ENCODE measurements around the gene CPO. TPM values are rescaled to one million over a fixed set of nuclear protein-coding genes. Genes with fewer than 3 reads are reported as not detected.

CPO gene
- total and polyA plus RNA-seq, 2 experiments from 2014 or later: 0.20 TPM; not detected in 1

DNA sequence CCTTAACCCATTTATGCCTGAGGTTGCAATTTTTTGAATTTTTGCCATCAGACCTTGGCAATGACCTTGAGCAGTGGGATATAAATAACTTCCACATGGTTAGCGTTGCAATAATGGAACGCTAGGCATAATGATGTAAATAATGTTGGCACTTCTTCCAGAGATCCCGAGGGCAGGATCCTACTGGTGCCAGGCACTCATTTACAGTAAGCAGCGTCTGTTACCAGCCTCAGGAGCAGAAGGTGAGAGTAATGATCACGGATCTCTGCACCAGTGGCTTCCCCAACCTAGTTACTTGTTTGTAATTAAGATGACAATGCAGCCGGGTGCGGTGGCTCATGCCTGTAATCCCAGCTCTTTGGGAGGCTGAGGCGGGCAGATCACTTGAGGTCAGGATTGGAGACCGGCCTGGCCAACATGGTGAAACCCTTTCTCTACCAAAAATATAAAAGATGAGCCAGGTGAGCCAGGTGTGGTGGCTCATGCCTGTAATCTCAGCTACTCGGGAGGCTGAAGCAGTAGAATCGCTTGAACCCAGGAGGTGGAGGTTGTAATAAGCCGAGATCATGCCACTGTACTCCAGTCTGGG lies 41.9 kb downstream of the CPO start:
- in situ Hi-C loops (cut with MboI): loop anchor here (5.0 kb wide), 1 partner anchor 491 kb away; no protein-coding TSS in a partner anchor
- Histone ChIP-seq H3K27me3 (replicated peaks; ENCODE audit: insufficient read depth) (no peaks in the 10 kb centered on the region), H3K9ac (no peak overlapping the region), H3K9me3 (ENCODE audit: low read depth) (no peaks in the 10 kb centered on the region), H3F3A (ENCODE audit: insufficient read depth) (no peaks in the 10 kb centered on the region), H3K4me1 (ENCODE audit: insufficient read depth) (peaks cover 5% of the 10 kb centered on the region), H3K79me2 (ENCODE audit: insufficient read depth) (no peaks in the 10 kb centered on the region), H3K9me2 (ENCODE audit: insufficient read depth) (no peaks in the 10 kb centered on the region), H4K20me1 (ENCODE audit: insufficient read depth) (no peaks in the 10 kb centered on the region), H3K4me2 (ENCODE audit: unreplicated experiment) (no peak overlapping the region), H3K27ac (no peak overlapping the region), H2AFZ (peak overlapping the region; percentile 60; the same call in 1 of the 2 replicates), H3K36me3 (ENCODE audit: low read depth) (no peaks in the 10 kb centered on the region), H3K4me3 (no peak overlapping the region)
- WGBS, 2 experiments (ENCODE audit: low coverage in 1 of 2, low lambda C conversion rate in 2 of 2, missing lambda C conversion rate in 2 of 2): 59 to 60% methylated on average over 12 of the region's 12 CpGs
- no peak for TF ChIP-seq EZH2 (IDR thresholded peaks at IDR 0.05; ENCODE audit: insufficient read depth, poor library complexity, severe bottlenecking)
- no peak for TF ChIP-seq EZH2phosphoT487 (IDR thresholded peaks at IDR 0.05; ENCODE audit: insufficient read depth, low read depth)
- DNase-seq: no peak

DNA sequence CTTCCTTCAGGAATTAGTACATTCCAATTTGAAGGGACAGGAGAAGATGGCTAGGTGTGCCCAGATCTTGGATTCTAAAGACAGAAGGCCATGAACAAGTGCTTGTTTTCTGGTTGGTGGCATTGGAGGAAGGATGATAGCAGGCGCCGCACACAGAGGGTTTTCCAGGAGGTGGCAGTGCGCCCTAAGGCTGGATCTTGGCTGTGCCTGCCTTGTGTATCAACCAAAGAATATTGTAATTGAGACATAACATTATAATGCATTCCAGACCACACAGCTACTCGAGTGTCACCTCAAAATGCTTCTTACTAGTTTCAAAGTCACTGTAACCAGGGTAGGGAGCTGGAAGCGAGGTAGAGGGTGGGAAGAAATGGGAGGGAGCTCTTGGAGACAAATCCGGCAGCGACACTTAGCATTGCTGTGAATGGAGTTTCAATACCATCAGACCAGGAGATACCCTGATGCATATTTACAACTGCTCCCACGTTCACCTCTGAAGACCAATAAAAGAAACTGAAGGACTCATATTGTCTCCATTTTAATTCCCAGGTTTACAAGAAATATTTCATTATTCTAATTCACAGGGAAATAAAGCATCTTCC lies 42.5 kb downstream of the CPO start:
- in situ Hi-C loops (cut with MboI): loop anchor here (5.0 kb wide), 1 partner anchor 490 kb away; no protein-coding TSS in a partner anchor
- H3K9me3 ChIP-seq (ENCODE audit: low read depth): no peaks in the 10 kb centered on the region
- TF ChIP-seq EZH2 (IDR thresholded peaks at IDR 0.05; ENCODE audit: insufficient read depth, poor library complexity, severe bottlenecking) (no peak), EZH2phosphoT487 (IDR thresholded peaks at IDR 0.05; ENCODE audit: insufficient read depth, low read depth) (no peak)
- H3K27ac ChIP-seq: no peak overlapping the region
- H3F3A ChIP-seq (ENCODE audit: insufficient read depth): no peaks in the 10 kb centered on the region
- peak overlapping the region; percentile 79 for H3K4me2 ChIP-seq (ENCODE audit: unreplicated experiment)
- no peaks in the 10 kb centered on the region for H4K20me1 ChIP-seq (ENCODE audit: insufficient read depth)
- peak; percentile 87 for DNase-seq
- H3K27me3 ChIP-seq (replicated peaks; ENCODE audit: insufficient read depth): no peaks in the 10 kb centered on the region
- no peak overlapping the region for H3K9ac ChIP-seq
- no peaks in the 10 kb centered on the region for H3K36me3 ChIP-seq (ENCODE audit: low read depth)
- no peaks in the 10 kb centered on the region for H3K9me2 ChIP-seq (ENCODE audit: insufficient read depth)
- H3K4me1 ChIP-seq (ENCODE audit: insufficient read depth): peaks cover 5% of the 10 kb centered on the region
- H3K79me2 ChIP-seq (ENCODE audit: insufficient read depth): no peaks in the 10 kb centered on the region
- WGBS, 2 experiments (ENCODE audit: low coverage in 1 of 2, low lambda C conversion rate in 2 of 2, missing lambda C conversion rate in 2 of 2): 25 to 27% methylated on average over 8 of the region's 8 CpGs
- peak overlapping the region; percentile 60 for H2AFZ ChIP-seq
- peak overlapping the region; percentile 33; the same call in 1 of the 2 replicates for H3K4me3 ChIP-seq

DNA sequence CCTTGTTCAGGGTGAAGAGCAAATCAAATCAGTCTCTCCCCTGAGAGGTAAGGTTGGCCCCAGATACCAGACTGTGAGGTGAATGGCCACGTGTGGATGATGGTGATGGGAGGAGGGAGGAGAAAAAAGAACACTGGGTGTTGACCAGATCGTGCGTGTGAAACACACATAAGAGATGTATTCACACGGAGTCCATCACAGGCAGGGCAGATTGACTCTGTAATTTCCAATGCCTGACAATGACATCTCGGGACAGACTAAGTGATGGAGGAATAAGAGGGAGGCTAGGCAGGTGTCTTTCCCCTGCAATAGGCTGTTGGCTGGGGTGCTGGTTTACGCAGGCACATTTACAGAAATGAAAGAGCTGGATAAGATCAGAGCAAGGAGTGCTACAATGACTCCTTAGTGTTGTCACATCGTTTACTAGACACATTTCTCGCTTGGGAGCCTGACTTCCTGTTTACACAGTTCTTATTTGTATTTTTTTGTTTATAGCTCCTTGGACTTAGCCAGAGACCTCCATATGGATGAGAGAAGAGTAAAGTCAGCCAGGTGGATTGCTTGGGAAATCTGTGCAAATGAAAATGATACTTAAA lies 43.1 kb downstream of the CPO start:
- Histone ChIP-seq H3K27me3 (replicated peaks; ENCODE audit: insufficient read depth) (no peaks in the 10 kb centered on the region), H2AFZ (peak overlapping the region; percentile 60), H3F3A (ENCODE audit: insufficient read depth) (no peaks in the 10 kb centered on the region), H3K4me3 (no peak overlapping the region), H3K36me3 (ENCODE audit: low read depth) (no peaks in the 10 kb centered on the region), H3K79me2 (ENCODE audit: insufficient read depth) (no peaks in the 10 kb centered on the region), H3K9me3 (ENCODE audit: low read depth) (no peaks in the 10 kb centered on the region), H3K9ac (no peak overlapping the region), H3K4me1 (ENCODE audit: insufficient read depth) (peaks cover 5% of the 10 kb centered on the region), H4K20me1 (ENCODE audit: insufficient read depth) (no peaks in the 10 kb centered on the region), H3K9me2 (ENCODE audit: insufficient read depth) (no peaks in the 10 kb centered on the region), H3K27ac (no peak overlapping the region), H3K4me2 (ENCODE audit: unreplicated experiment) (no peak overlapping the region)
- TF ChIP-seq EZH2phosphoT487 (IDR thresholded peaks at IDR 0.05; ENCODE audit: insufficient read depth, low read depth) (no peak), EZH2 (IDR thresholded peaks at IDR 0.05; ENCODE audit: insufficient read depth, poor library complexity, severe bottlenecking) (no peak)
- in situ Hi-C loops (cut with MboI): loop anchor here (5.0 kb wide), 1 partner anchor 490 kb away; no protein-coding TSS in a partner anchor
- no peak for DNase-seq
- 69 to 75% methylated on average over 8 of the region's 8 CpGs for WGBS, 2 experiments (ENCODE audit: low coverage in 1 of 2, low lambda C conversion rate in 2 of 2, missing lambda C conversion rate in 2 of 2)

DNA sequence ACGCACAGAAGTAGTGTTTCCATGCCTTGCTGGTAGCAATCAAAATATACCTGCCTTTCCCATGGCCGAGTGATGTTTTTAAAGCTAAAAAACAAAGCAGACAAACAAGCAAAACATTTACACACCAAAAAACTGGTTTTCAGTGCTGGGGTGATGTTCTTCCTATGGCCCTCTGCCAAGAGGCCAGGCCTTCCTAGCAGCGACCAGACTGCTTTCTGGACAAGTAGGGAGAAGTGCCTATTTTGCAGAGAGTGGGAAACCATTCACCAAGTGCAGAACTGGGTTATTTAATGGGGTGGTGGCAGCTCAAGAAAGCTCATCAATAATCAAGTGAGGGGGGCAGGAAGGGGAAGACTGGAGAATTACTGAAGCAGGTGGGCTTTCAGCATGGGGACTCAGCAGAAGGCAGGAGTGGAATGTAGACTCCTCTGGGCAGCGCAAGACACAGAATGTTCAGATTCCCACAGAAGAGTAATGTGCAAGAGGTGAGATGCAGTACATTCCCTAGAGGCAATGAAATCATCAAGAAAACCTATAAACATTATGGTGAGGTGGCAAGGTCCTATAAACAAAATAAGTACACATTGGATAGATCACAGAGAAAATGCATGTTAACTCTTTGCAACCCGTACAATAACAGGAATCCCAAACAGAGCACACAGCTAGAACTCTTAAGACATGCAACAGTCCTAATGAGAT lies 44.0 kb downstream of the CPO start:
- in situ Hi-C loops (cut with MboI): loop anchor here (5.0 kb wide), 1 partner anchor 489 kb away; no protein-coding TSS in a partner anchor

More for the DNA sequence above, 44.0 kb downstream of the CPO start:
- Histone ChIP-seq H3K27ac (no peak overlapping the region), H3K4me2 (ENCODE audit: unreplicated experiment) (no peak overlapping the region), H3K27me3 (replicated peaks; ENCODE audit: insufficient read depth) (no peaks in the 10 kb centered on the region), H3K9ac (no peak overlapping the region), H3K4me3 (no peak overlapping the region), H3F3A (ENCODE audit: insufficient read depth) (no peaks in the 10 kb centered on the region), H2AFZ (no peak overlapping the region), H3K9me2 (ENCODE audit: insufficient read depth) (no peaks in the 10 kb centered on the region), H4K20me1 (ENCODE audit: insufficient read depth) (no peaks in the 10 kb centered on the region), H3K36me3 (ENCODE audit: low read depth) (no peaks in the 10 kb centered on the region), H3K79me2 (ENCODE audit: insufficient read depth) (no peaks in the 10 kb centered on the region), H3K4me1 (ENCODE audit: insufficient read depth) (peaks cover 5% of the 10 kb centered on the region), H3K9me3 (ENCODE audit: low read depth) (no peaks in the 10 kb centered on the region)
- TF ChIP-seq EZH2 (IDR thresholded peaks at IDR 0.05; ENCODE audit: insufficient read depth, poor library complexity, severe bottlenecking) (no peak), EZH2phosphoT487 (IDR thresholded peaks at IDR 0.05; ENCODE audit: insufficient read depth, low read depth) (no peak)
- peak; percentile 33 for DNase-seq
- WGBS, 2 experiments (ENCODE audit: low coverage in 1 of 2, low lambda C conversion rate in 2 of 2, missing lambda C conversion rate in 2 of 2): 86% methylated on average over 5 of the region's 5 CpGs
